ENCODE data around the gene TCEA3.

TCEA3 gene

DNA sequence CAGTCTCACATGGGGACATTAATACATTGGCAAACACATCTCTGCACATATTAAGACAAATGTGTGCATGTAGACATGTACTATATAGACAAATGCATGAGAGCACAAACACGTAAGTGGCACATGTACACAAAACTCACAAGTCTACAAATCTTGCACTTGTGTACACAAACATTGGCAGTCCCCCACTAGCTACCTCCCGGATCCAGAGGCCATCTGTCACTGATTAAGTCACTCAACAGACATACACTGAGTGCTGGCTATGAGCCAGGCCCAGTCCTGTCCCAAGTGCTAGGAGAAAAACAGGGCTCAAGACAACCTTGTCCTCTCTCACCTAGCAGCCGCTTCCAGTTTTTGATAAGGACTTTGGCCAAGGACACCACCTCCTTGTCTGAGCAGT, 7.0 kb downstream of the TCEA3 start:
- H3K36me3 ChIP-seq (replicated peaks in 1 of 2; ENCODE audit: control insufficient read depth in 2 of 2, insufficient read depth in 2 of 2, low read length in 2 of 2) = no peaks in the 10 kb centered on the region
- no peak overlapping the region for H4K91ac ChIP-seq (ENCODE audit: low read depth, low read length, poor library complexity)
- H3K4me2 ChIP-seq (ENCODE audit: insufficient read depth, low read length, poor library complexity, severe bottlenecking) = no peak overlapping the region
- no peak overlapping the region for H2BK12ac ChIP-seq (ENCODE audit: low read length)
- no peak overlapping the region for H2BK120ac ChIP-seq (ENCODE audit: low read depth, low read length)
- H2AFZ ChIP-seq (ENCODE audit: low read length) = no peak overlapping the region
- H2AK5ac ChIP-seq (ENCODE audit: low read depth, low read length) = no peak overlapping the region
- H3K14ac ChIP-seq (ENCODE audit: low read length) = no peak overlapping the region
- H3K4me1 ChIP-seq (ENCODE audit: control insufficient read depth in 2 of 2, insufficient read depth in 1 of 2, low read depth in 1 of 2, low read length in 2 of 2) = peaks cover 2 to 5% of the 10 kb centered on the region in 2 donors
- H4K8ac ChIP-seq (ENCODE audit: low read depth, low read length) = no peak overlapping the region
- no peak overlapping the region for H2BK5ac ChIP-seq (ENCODE audit: low read length)
- H3K27ac ChIP-seq (replicated peaks; ENCODE audit: low read length) = no peak overlapping the region
- no peak overlapping the region for H3K4ac ChIP-seq (ENCODE audit: low read length)
- no peaks in the 10 kb centered on the region for H3K9me3 ChIP-seq (replicated peaks in 1 of 2; ENCODE audit: control insufficient read depth in 2 of 2, insufficient read depth in 1 of 2, low read depth in 1 of 2, low read length in 2 of 2)
- no peak overlapping the region for H3K18ac ChIP-seq (ENCODE audit: low read length)
- no peak overlapping the region for H2BK15ac ChIP-seq (ENCODE audit: low read length)
- no peaks in the 10 kb centered on the region for H3K79me1 ChIP-seq (ENCODE audit: low read depth, low read length)
- DNase-seq (ENCODE audit: low spot score) = no peak
- peaks cover 0 to 13% (median 0%) of the 10 kb centered on the region in 3 experiments for H3K27me3 ChIP-seq (ENCODE audit: control insufficient read depth in 3 of 3, insufficient read depth in 3 of 3, low read depth in 1 of 3, low read length in 3 of 3)
- H3K23ac ChIP-seq (ENCODE audit: low read depth, low read length, poor library complexity) = no peak overlapping the region
- WGBS, 2 donors (ENCODE audit: extremely low coverage in 2 of 2, insufficient read length in 2 of 2, insufficient replicate concordance in 1 of 2) = no CpG with 5 or more reads among the region's 3 CpGs
- H3K9ac ChIP-seq (ENCODE audit: low read depth, low read length, poor library complexity) = no peak overlapping the region
- H3K4me3 ChIP-seq (ENCODE audit: low read length in 2 of 2) = no peak overlapping the region

DNA sequence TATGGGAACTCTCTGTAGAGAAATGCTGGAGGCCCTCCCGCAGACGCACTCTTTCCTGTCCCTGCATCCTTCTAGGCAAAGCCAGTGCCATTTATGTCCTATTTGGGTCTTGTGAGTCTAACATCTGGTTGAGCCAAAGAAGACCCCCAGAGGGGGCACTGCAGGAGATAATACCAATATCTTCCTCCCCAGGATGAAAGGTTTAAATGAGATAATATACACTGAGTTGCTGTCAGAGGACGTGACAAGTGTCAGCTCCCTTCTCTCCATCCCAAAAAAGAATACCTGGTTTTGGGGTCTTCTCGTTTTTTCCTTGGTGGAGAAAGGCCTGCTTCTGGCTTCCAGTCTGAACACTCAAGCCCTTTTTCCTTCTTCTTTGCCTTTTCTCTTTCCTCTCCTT, 7.6 kb downstream of the TCEA3 start:
- Histone ChIP-seq H2BK120ac (ENCODE audit: low read depth, low read length) (no peak overlapping the region), H3K18ac (ENCODE audit: low read length) (no peak overlapping the region), H3K9me3 (replicated peaks in 1 of 2; ENCODE audit: control insufficient read depth in 2 of 2, insufficient read depth in 1 of 2, low read depth in 1 of 2, low read length in 2 of 2) (no peaks in the 10 kb centered on the region), H2AFZ (ENCODE audit: low read length) (no peak overlapping the region), H3K27me3 (ENCODE audit: control insufficient read depth in 3 of 3, insufficient read depth in 3 of 3, low read depth in 1 of 3, low read length in 3 of 3) (peaks cover 0 to 7% (median 0%) of the 10 kb centered on the region in 3 experiments), H2BK15ac (ENCODE audit: low read length) (no peak overlapping the region), H4K91ac (ENCODE audit: low read depth, low read length, poor library complexity) (no peak overlapping the region), H3K4ac (ENCODE audit: low read length) (no peak overlapping the region), H3K36me3 (replicated peaks in 1 of 2; ENCODE audit: control insufficient read depth in 2 of 2, insufficient read depth in 2 of 2, low read length in 2 of 2) (no peaks in the 10 kb centered on the region), H3K23ac (ENCODE audit: low read depth, low read length, poor library complexity) (no peak overlapping the region), H3K4me3 (ENCODE audit: low read length in 2 of 2) (no peak overlapping the region), H3K14ac (ENCODE audit: low read length) (no peak overlapping the region), H4K8ac (ENCODE audit: low read depth, low read length) (no peak overlapping the region), H3K79me1 (ENCODE audit: low read depth, low read length) (no peaks in the 10 kb centered on the region), H3K9ac (ENCODE audit: low read depth, low read length, poor library complexity) (no peak overlapping the region), H2AK5ac (ENCODE audit: low read depth, low read length) (no peak overlapping the region), H2BK5ac (ENCODE audit: low read length) (no peak overlapping the region), H3K27ac (replicated peaks; ENCODE audit: low read length) (no peak overlapping the region), H2BK12ac (ENCODE audit: low read length) (no peak overlapping the region), H3K4me2 (ENCODE audit: insufficient read depth, low read length, poor library complexity, severe bottlenecking) (no peak overlapping the region), H3K4me1 (ENCODE audit: control insufficient read depth in 2 of 2, insufficient read depth in 1 of 2, low read depth in 1 of 2, low read length in 2 of 2) (peaks cover 2 to 5% of the 10 kb centered on the region in 2 donors)
- WGBS, 2 donors (ENCODE audit: extremely low coverage in 2 of 2, insufficient read length in 2 of 2, insufficient replicate concordance in 1 of 2) = no CpG with 5 or more reads among the region's 4 CpGs
- no peak for DNase-seq (ENCODE audit: low spot score)

DNA sequence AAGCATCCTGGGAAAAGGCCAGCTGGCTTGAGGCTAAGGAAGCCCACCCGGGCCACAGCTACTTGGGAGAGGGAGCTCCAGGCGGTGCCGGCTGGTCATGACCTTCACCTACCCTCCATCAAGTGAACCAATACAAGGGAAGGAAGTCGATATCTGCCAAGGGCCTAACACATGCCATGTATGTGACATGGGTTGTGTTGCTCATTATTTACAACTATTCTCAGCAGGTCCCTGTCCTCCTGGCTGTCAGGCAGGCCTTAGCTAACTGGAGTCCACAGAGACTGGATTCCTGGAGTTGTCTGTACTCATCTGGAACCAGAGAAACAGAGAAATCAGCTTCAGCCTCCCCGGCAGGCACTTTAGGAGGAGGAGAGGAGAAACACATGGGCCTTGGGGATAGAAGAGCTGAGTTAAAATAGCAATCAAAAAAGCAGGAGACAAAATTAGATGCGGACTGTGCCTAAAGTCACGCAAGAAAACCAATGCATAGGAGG, 15.7 kb downstream of the TCEA3 start:
- H3K36me3 ChIP-seq (replicated peaks in 1 of 2; ENCODE audit: control insufficient read depth in 2 of 2, insufficient read depth in 2 of 2, low read length in 2 of 2) = no peaks in the 10 kb centered on the region
- no peak overlapping the region for H2AFZ ChIP-seq (ENCODE audit: low read length)
- no peak for DNase-seq (ENCODE audit: low spot score)
- peaks cover 3 to 4% of the 10 kb centered on the region in 2 donors for H3K4me1 ChIP-seq (ENCODE audit: control insufficient read depth in 2 of 2, insufficient read depth in 1 of 2, low read depth in 1 of 2, low read length in 2 of 2)
- H3K27ac ChIP-seq (replicated peaks; ENCODE audit: low read length) = no peak overlapping the region
- no peak overlapping the region for H2AK5ac ChIP-seq (ENCODE audit: low read depth, low read length)
- H2BK15ac ChIP-seq (ENCODE audit: low read length) = no peak overlapping the region
- no peak overlapping the region for H3K9ac ChIP-seq (ENCODE audit: low read depth, low read length, poor library complexity)
- H3K18ac ChIP-seq (ENCODE audit: low read length) = no peak overlapping the region
- H3K23ac ChIP-seq (ENCODE audit: low read depth, low read length, poor library complexity) = no peak overlapping the region
- no peak overlapping the region for H2BK120ac ChIP-seq (ENCODE audit: low read depth, low read length)
- no peak overlapping the region for H3K4me2 ChIP-seq (ENCODE audit: insufficient read depth, low read length, poor library complexity, severe bottlenecking)
- H3K4ac ChIP-seq (ENCODE audit: low read length) = no peak overlapping the region
- H3K27me3 ChIP-seq (ENCODE audit: control insufficient read depth in 3 of 3, insufficient read depth in 3 of 3, low read depth in 1 of 3, low read length in 3 of 3) = peaks cover 0 to 2% (median 0%) of the 10 kb centered on the region in 3 experiments
- H4K91ac ChIP-seq (ENCODE audit: low read depth, low read length, poor library complexity) = no peak overlapping the region
- no peak overlapping the region for H4K8ac ChIP-seq (ENCODE audit: low read depth, low read length)
- H2BK5ac ChIP-seq (ENCODE audit: low read length) = peak overlapping the region; percentile 42
- H3K79me1 ChIP-seq (ENCODE audit: low read depth, low read length) = no peaks in the 10 kb centered on the region
- H3K9me3 ChIP-seq (replicated peaks in 1 of 2; ENCODE audit: control insufficient read depth in 2 of 2, insufficient read depth in 1 of 2, low read depth in 1 of 2, low read length in 2 of 2) = no peaks in the 10 kb centered on the region
- H3K4me3 ChIP-seq (ENCODE audit: low read length in 2 of 2) = peak overlapping the region in 1 of 2 donors; percentile 9
- H3K14ac ChIP-seq (ENCODE audit: low read length) = no peak overlapping the region
- WGBS, 2 donors (ENCODE audit: extremely low coverage in 2 of 2, insufficient read length in 2 of 2, insufficient replicate concordance in 1 of 2) = no CpG with 5 or more reads among the region's 7 CpGs
- H2BK12ac ChIP-seq (ENCODE audit: low read length) = no peak overlapping the region

DNA sequence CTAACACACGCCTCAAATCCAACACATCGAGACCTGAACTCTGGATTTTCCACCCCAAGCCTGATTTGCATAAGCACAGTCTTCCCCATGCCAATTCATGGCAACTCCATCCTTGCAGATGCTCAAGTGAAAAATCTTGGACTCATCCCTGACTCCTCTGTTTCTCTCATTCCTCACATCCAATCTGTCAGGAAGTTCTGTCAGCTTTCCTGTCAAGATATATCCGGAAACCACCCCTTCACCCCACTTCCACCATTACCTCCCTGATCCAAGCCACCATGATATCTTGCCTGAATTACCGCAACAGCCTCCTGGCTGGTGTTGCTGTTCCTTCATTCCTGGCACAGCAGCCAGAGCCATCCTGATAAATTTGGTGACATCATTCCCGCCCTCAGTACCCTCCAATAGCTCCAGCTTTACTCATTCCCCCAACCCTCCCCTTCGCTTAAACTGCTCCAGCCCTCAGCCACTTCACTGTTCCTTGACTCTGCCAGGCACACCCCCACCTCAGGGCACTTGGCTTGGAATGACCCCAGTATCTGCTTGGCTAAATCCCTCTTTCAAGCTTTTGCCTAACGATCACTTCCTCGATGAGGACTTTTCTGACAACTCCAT, 17.4 kb downstream of the TCEA3 start:
- no peak overlapping the region for H3K27ac ChIP-seq (replicated peaks; ENCODE audit: low read length)
- H2BK12ac ChIP-seq (ENCODE audit: low read length) = no peak overlapping the region
- peaks cover 0 to 2% (median 0%) of the 10 kb centered on the region in 3 experiments for H3K27me3 ChIP-seq (ENCODE audit: control insufficient read depth in 3 of 3, insufficient read depth in 3 of 3, low read depth in 1 of 3, low read length in 3 of 3)
- H3K4me3 ChIP-seq (ENCODE audit: low read length in 2 of 2) = no peak overlapping the region
- no peak overlapping the region for H3K18ac ChIP-seq (ENCODE audit: low read length)
- no peaks in the 10 kb centered on the region for H3K36me3 ChIP-seq (replicated peaks in 1 of 2; ENCODE audit: control insufficient read depth in 2 of 2, insufficient read depth in 2 of 2, low read length in 2 of 2)
- no peak overlapping the region for H2BK5ac ChIP-seq (ENCODE audit: low read length)
- H3K4me2 ChIP-seq (ENCODE audit: insufficient read depth, low read length, poor library complexity, severe bottlenecking) = no peak overlapping the region
- no peak overlapping the region for H3K4ac ChIP-seq (ENCODE audit: low read length)
- H3K9ac ChIP-seq (ENCODE audit: low read depth, low read length, poor library complexity) = no peak overlapping the region
- no peak overlapping the region for H4K91ac ChIP-seq (ENCODE audit: low read depth, low read length, poor library complexity)
- H3K9me3 ChIP-seq (replicated peaks in 1 of 2; ENCODE audit: control insufficient read depth in 2 of 2, insufficient read depth in 1 of 2, low read depth in 1 of 2, low read length in 2 of 2) = no peaks in the 10 kb centered on the region
- no peak overlapping the region for H4K8ac ChIP-seq (ENCODE audit: low read depth, low read length)
- no peak overlapping the region for H2AFZ ChIP-seq (ENCODE audit: low read length)
- DNase-seq (ENCODE audit: low spot score) = no peak
- no peak overlapping the region for H2AK5ac ChIP-seq (ENCODE audit: low read depth, low read length)
- H3K23ac ChIP-seq (ENCODE audit: low read depth, low read length, poor library complexity) = no peak overlapping the region
- no peak overlapping the region for H3K14ac ChIP-seq (ENCODE audit: low read length)
- no CpG with 5 or more reads among the region's 8 CpGs for WGBS, 2 donors (ENCODE audit: extremely low coverage in 2 of 2, insufficient read length in 2 of 2, insufficient replicate concordance in 1 of 2)
- peaks cover 7 to 12% of the 10 kb centered on the region in 2 donors for H3K4me1 ChIP-seq (ENCODE audit: control insufficient read depth in 2 of 2, insufficient read depth in 1 of 2, low read depth in 1 of 2, low read length in 2 of 2)
- no peaks in the 10 kb centered on the region for H3K79me1 ChIP-seq (ENCODE audit: low read depth, low read length)
- no peak overlapping the region for H2BK15ac ChIP-seq (ENCODE audit: low read length)
- no peak overlapping the region for H2BK120ac ChIP-seq (ENCODE audit: low read depth, low read length)
